ENCODE measurements around the gene ANXA3.

- no peak for TF ChIP-seq EP300 (IDR thresholded peaks at IDR 0.05; ENCODE audit: borderline replicate concordance in 1 of 2, low read depth in 1 of 2, low read length in 1 of 2)
- no peak for TF ChIP-seq USF1 (IDR thresholded peaks at IDR 0.05; ENCODE audit: borderline replicate concordance, low read depth)
- no peak for TF ChIP-seq CTCF (IDR thresholded peaks at IDR 0.05)
- no peak for TF ChIP-seq YY1 (IDR thresholded peaks at IDR 0.05; ENCODE audit: low read depth)
- TF ChIP-seq RCOR1 (IDR thresholded peaks at IDR 0.05; ENCODE audit: low read length), result no peak
- TF ChIP-seq REST (IDR thresholded peaks at IDR 0.05; ENCODE audit: low read depth, low read length), result no peak
- TF ChIP-seq PBX3 (IDR thresholded peaks at IDR 0.05), result no peak
- TF ChIP-seq RXRA (IDR thresholded peaks at IDR 0.05; ENCODE audit: borderline replicate concordance, low read depth), result no peak
- no peak for TF ChIP-seq USF2 (IDR thresholded peaks at IDR 0.05; ENCODE audit: borderline replicate concordance, low read depth, low read length)
- TF ChIP-seq POLR2AphosphoS5 (IDR thresholded peaks at IDR 0.05; ENCODE audit: low read depth, low read length), result no peak
- TF ChIP-seq FOXJ3 (CRISPR knock-in tag; IDR thresholded peaks at IDR 0.05), result no peak
- TF ChIP-seq ELF1 (IDR thresholded peaks at IDR 0.05), result no peak
- no peak for TF ChIP-seq MAX (IDR thresholded peaks at IDR 0.05; ENCODE audit: low read depth)
Observed at GRCh38 chr4:78533854-78534253, 17.7 kb upstream of the ANXA3 start.
